ENCODE results near the gene FAM234B.
A peak's percentile ranks its signal among the peaks of the same experiment; 100 is the strongest.

FAM234B gene

DNA sequence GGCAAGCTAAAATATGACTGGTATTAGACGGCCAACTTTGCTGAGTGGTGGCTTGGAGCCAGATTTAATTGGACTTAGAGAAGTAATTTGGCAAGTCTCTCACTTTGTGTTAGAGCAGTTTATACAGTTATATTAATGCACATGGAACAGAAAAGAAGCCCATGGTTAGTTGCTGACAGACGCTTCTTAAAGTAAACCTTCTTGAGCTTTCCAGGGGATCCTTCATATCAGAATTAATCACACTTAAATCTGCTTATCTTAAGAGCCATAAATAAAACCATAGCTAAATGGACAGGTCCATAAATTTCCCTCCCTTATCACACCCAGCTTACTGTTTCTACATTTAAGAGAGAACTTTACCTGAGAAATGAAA is 49.7 kb downstream of the FAM234B start:
- DNase-seq: no peak

- DNase-seq: no peak
Observed at GRCh38 chr12:13094367-13094766, 50.2 kb downstream of the FAM234B start.

GRCh38 chr12:13095266-13095995 is 51.2 kb downstream of the FAM234B start:
- DNase-seq: no peak

DNA sequence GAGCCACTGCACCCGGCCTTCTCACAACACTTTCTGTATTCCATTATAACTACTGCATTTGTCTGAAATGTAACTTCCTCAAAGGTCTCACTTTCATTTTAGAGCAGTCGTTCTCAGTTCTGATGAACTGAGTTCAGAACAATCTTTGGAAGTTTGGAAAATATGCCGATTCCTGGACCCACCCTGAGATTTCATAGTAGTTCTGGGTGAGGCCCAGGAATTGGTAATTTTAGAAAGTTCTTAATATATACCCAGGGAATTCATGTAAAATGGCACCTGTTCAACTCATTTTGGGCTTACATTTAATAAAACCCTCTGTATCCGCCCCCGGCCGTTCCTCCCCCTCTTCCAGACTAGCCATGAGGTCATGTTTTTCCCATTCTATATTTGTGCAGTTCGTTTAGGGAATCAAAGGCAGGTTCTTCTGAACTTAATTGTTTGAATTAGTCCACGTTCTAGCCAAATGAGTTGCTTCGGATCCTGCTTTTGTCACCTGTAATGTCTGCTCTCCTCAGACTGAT is 53.4 kb downstream of the FAM234B start:
- no peak for DNase-seq

DNA sequence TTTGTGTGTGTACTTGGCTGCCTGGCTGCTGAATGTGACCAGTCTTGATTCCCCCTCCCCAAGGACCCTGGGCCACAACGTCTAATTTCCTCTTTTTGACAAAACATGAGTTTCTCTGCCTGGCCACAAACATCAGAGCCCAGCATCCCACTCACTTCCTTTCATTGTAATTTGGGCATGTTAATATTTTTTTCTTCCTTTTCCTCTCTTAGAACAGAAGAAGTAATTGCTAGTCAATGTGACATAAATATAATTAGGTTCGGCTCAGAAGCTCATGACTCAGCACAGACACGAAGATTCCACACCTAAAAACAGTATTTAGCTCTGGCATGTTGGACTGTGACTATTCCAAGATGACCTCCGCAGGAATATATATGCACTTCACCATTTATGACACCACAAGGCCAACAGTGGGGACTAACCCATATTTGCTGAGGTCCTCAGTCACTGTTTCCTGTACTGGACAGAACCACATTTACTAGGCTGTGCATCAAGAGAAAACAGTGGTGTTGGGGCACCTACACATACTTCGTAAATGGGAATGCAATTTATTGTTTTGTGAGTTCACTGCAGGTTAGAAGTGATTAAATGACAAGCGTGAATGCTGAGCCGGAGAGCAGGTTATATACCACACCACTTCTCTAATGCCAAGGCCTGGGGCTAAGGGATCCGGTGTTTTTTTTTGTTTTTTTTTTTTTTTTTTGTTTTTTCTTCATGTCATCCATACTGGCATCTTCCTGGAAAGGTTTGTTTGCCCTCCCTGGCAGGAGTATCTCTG is 55.1 kb downstream of the FAM234B start:
- no peak for DNase-seq

DNA sequence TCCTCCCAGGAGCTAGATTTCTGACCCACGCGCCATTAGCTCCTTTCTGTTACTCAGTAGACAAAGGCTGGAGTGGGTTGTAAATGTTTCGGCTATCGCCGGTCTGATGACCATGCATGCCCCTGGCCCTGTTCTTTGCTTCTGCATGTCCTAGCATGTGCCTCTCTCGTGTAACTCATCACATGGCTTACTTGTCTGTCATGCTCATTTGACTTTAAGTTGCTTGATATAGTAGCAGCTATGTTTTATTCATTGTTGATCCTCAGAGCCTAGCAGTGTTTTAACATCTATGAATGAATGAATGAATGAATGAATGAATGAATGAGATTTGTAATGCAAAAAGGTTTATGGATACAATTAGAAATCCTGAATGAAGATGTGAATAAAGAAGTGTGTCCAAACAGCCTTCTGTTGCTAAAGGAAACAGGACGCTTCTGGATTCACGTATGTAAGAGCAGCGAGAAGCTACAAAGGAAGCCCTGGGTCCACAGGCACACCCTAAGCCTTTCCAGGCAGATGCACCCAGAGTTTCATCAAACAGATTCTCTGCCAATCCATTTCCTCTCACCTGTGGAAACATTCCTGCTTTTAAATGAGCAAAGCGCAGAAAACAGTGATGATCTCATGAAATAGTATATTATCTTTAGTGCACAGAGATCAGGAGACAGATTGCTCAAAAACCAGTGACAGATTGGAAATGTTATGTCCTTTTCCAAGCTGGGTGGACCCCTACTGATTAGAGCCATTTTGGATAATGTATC is 55.8 kb downstream of the FAM234B start:
- DNase-seq: no peak

DNA sequence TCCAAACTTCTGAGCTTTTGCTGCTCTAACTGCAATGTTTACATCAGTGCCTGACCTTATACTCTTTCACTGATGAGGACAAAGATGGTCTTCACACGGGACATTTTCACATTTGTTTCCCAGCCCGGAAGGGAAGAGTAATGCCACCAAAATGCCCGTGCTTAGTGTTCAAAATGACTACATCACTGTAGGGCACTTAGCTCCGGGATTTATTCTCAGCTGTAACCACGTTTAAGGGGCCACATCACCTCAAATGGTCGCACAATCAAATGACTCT is 56.4 kb downstream of the FAM234B start:
- DNase-seq: no peak

DNA sequence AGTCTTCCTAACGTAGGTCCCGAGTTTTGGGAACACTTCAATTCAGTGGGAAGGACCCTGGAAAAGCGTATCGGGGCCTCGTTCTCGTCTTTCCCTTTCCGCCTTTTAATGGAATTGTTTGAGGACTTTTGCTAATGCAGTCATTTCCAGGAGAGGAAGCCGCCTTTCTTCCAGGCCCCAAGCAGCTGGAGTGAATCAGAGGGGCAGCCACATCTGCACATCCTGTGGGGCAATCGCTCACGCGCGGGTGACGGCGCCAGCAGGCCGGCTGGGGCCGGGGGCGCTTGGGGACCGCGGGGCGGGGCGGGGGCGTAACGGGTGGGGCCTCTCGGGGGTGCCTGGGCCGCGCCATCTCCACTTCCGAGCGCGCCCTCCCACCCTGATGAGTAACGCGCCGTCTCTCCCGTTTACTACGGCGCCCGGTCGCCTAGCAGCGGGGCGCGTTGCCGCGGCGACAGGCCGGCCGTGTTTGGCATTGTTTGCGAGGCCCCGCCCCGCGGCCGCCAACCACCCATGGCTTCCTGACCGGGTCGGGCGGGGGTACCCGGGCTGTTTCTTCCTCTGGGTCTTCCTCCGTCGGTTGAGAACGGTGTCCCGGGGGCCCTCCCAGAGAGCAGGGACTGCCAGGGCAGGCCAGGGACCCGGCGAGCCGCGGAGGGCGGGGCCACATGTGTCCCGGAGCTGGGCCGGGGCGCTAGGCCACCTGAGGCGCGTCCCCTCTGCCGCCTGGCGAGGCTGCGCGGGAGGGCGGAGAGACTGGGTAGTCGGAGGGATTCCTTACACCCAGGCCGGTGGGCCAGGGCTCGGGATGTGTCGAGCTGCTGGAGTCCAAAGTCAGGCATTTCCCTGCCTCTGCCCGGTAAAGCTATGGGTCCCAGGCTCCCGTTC is 56.9 kb downstream of the FAM234B start:
- DNase-seq: peak; percentile 94

GRCh38 chr12:13101821-13102375 is 57.7 kb downstream of the FAM234B start:
- no peak for DNase-seq

DNA sequence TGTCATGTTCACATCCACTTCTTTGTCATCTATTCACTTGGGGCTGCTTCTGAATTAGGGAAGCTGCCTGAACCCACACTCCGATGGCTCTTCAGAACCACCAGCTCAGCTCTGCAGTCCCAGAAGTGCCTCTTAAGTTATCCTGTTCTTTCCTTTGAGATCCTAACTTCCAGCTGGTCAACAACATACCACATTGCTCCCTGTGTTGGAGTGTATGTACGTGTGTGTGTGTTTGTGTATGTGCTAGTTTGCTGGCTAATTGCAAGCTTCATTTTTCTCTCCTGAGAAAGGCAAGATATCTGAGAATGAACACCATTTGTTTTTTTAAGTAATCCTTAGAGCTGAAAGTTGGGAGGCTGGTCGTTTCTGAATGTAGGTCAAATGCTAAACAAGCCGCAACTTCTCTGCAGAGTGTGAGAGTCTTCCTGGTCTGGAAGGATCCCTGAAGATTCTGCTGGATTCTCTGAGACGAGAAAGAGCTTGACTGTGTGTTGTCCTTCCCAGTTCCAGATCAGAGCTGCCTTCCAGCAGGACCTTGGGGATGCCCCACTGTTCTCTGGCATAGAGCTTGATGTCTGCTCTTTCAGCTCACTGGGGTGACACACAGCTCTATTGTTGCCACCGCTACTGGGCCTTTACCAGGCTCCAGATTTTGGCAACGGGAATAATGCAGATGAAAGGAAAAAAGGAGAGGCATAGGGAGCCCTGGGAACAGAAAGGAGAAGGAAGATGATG is 58.4 kb downstream of the FAM234B start:
- DNase-seq: no peak

DNA sequence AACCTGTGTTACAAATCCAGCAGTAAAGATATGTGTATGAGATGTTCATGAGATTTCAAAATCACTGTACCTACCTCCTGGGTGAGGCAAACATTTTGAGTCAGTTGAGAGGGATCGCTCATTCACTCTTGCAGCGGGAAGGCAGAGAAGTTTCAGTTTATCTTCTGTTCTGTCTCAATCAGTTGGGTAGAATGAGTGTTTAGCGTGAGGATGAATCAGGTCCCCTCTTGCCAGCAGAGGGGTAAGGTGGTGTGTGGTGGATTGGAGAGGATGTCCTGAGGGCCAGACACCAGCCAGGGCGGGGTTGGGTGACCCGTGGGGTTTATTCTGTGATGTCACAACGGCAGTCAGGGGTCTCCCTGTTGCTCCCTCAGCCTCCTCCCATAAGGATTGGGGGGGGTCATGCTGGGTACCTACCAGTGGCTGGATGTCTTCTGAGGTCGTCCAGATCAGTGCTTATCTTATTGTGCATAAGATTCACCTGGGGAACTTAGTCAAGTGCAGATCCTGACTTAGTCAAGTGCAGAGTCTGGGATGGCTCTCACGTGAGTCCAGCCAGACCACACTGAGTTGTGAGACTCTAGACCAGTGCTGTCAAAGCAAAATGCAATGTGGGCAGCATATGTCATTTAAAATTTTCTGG is 59.3 kb downstream of the FAM234B start, which contains the start of gene GSG1:
GSG1 (minus strand) TSS at position 277 of the 643 bp plus-strand sequence; CDS start at position 122, 155 bp downstream.
- no peak for DNase-seq

DNA sequence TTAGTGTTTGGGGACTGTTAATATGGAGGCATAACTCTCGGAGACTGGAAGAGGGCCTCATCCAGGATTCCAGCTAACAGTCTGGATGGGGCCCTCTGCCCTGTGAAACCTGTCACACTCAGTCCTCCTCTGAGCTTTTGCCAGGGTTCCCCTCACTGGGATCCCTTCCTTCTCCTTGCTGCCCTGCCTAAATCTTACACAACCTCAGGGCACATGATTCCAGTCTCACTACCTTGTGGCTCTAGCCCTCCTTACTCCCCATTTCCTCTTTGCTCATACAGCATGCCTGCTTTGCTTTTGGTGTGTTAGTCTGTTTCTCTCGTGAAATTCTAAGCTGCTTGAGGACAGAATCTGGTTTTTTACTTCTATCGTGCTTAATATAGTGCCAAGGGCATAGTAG is 60.2 kb downstream of the FAM234B start:
- no peak for DNase-seq

GRCh38 chr12:13105781-13106180 is 61.6 kb downstream of the FAM234B start:
- DNase-seq: no peak

DNA sequence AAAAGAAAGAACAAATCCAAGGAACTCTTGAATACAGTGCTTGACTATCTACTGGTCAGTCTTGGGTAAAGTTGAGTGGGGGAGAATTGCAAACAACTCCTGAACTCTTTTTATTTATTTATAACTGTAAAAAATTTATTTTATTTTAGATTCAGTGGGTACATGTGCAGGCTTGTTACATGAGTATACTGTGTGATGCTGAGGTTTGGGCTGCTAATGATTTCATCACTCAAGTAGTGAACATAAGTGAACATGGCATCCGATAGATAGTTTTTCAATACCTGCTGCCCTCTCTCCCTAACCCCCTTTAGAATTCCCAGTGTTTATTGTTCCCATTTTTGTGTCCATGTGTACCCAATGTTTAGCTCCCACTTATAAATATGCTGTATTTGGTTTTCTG is 62.5 kb downstream of the FAM234B start:
- DNase-seq: no peak

DNA sequence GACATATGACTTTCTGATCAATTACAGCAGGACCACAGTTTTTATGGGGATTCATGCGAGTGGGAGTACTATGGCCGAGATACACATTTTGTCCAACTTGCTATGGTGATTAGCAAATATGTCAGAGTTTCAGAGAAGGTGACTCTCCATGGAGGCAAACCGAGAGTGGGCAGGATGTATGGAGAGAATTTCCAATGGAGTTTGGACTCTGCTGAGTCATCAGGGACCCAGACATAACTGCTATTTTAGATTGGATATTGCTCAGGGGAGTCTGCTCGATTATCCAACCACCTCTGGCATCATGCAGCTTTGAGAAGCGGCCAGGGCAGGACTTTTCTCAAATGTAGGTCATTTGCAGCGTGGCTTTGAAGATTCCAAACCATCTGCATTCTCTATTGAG is 68.8 kb downstream of the FAM234B start:
- no peak for DNase-seq

GRCh38 chr12:13114251-13115052 is 70.3 kb downstream of the FAM234B start:
- DNase-seq: no peak

- no peak for DNase-seq
Observed at GRCh38 chr12:13116259-13116658, 72.1 kb downstream of the FAM234B start.

GRCh38 chr12:13117029-13117428 is 72.8 kb downstream of the FAM234B start:
- DNase-seq: no peak

- DNase-seq: no peak
Observed at GRCh38 chr12:13119826-13120225, 75.6 kb downstream of the FAM234B start.

- DNase-seq: no peak
Observed at GRCh38 chr12:13120413-13120812, 76.2 kb downstream of the FAM234B start.
